EH (cell line): ENCODE data around the gene GALK1.
"Not testable (repeated sequence)": the region's sequence is repeated elsewhere in the genome, so short reads cannot be mapped to it uniquely, and the experiment has no call there.

Source experiments
- DNase-seq: peaks from one replicate; pipeline ENCODE4 v3.0.0-alpha.2; 2015; ENCODE audit warnings: low read depth

GALK1 gene

GRCh38 chr17:75783803-75784472, 18.9 kb upstream of the GALK1 start:
- DNase-seq: no peak

DNA sequence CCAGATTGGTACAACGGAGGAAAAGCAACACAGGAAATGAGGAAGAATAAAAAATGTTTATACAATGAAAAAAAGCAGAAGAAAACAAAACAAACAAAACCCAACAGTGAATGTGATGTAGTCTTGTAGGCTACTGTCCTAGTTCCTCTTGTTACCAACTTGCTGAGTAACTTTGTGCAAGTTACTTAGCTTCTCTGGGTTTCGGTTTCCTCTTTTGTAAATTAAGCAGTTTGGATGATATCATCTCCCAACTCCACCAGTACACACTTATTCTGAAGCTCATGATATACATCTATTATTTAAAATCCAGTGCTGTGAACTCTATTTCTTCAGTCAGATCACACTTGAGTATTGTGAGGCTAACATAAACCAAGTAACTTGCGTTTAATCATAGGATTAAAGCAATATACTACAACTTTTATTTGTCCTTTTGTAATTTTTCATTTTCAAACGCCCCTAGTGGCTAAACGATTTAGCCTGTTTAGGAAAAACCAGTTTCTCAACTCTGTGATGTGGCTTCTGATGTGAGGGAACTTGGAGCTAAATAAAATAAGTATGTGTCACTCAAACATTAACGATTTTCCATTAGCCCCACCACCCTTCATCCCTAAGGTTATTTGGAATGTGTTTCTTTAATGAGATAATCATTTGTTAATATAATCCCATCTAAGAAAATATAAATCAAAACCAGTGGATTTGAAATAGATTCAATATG, 18.2 kb upstream of the GALK1 start:
- DNase-seq: peak; percentile 57

GRCh38 chr17:75779987-75780889, 15.2 kb upstream of the GALK1 start:
- DNase-seq: no peak

GRCh38 chr17:75779250-75779986, 14.4 kb upstream of the GALK1 start:
- peak; percentile 100 for DNase-seq

- no peak for DNase-seq
Observed at GRCh38 chr17:75778861-75779249, 13.9 kb upstream of the GALK1 start.

- not testable (repeated sequence) for DNase-seq
Observed at GRCh38 chr17:75778066-75778860, 13.3 kb upstream of the GALK1 start.

- DNase-seq: peak; percentile 50
Observed at GRCh38 chr17:75777296-75777922, 12.4 kb upstream of the GALK1 start.

- peak; percentile 12 for DNase-seq
Observed at GRCh38 chr17:75776386-75777295, 11.6 kb upstream of the GALK1 start.

GRCh38 chr17:75774991-75775668, 10.1 kb upstream of the GALK1 start:
- DNase-seq: peak; percentile 21

DNA sequence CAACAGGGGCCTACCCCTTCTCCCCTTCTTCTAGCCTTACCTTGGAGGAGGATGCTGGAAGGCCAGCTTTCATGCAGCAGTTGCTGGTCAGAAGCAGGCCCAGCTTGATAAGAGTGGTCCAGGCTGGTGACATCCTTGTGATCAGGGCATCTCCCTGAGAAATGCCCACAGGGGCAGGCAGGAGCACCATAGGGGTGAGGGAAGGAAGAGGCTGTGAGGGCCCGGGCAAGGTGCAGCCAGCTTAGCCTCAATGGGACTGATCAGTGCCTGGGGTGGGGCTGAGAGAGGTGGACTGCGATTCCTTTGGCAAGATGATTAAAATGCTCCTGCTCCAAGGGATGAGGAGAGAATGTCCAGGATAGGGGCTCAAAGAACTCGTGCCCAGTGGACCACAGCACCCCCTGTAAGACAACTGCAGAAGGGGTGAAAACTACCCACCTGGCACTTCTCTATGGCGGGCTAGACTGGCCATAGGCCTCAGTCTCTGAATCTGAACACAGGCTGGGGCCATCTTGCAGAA, 9.5 kb upstream of the GALK1 start:
- no peak for DNase-seq

DNA sequence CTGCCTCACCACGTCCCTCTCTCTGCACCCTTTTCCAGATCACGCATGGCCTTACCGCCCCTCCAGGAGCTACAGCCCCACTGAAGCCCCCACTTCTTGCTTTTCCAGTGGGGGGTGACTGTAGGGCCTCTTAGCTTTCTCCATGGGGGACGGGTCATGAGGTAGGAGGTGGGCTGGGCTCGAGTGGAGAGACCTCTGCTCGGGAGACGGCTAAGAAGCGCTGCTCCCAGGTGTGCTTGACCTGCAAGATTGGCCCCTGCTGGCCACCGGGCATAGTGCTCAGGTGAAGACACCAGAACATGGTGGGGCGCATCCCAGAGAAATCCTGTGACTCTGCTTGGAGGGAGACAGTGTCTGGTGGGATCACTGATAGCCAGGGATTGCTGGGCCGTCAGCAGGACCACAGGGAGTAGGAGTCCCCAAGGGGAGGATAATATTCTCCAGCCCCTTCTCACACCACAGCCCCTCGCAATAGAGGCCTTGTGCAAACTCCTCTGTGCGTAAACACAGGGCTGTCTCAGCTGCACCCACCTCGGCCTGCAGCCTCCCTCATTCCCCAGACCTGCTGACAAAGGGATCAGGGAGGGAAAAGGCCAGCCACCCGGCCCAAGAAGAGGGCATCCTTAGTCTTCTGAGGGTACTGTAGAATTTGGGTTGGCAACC, 8.9 kb upstream of the GALK1 start:
- no peak for DNase-seq

DNA sequence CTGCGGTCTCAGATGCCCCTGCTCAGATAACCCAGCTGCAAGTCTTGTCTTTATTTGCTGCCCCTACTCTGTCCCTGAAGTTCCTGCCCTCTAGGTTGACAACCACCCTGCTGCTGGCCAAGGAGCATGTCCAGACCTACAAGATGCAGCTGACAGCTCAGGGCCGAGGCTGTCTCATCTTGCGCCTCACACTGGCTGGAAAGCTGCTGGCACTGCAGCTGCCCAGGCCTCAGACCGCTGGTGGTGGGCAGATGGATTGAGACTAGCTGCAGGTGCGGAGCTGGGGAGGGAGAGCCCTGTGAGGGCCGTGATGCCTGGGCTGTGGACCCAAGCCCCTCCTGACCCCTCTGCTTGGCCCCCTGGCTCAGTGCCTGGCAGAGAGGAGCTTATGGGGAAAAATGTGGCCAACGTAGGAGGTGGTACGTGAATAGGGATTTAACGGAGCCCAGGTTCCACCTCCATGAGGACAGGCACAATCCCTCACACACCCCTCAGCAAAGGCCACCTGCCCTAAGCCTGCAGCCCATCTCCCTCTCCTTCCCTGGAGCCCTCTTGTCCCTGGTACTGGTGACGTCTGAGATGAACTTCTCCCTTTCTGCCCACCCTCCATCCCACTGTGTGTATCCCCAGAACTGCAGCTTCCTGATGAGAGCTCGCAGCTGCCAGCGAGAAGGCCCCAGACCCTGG, 8.3 kb upstream of the GALK1 start:
- DNase-seq: no peak

DNA sequence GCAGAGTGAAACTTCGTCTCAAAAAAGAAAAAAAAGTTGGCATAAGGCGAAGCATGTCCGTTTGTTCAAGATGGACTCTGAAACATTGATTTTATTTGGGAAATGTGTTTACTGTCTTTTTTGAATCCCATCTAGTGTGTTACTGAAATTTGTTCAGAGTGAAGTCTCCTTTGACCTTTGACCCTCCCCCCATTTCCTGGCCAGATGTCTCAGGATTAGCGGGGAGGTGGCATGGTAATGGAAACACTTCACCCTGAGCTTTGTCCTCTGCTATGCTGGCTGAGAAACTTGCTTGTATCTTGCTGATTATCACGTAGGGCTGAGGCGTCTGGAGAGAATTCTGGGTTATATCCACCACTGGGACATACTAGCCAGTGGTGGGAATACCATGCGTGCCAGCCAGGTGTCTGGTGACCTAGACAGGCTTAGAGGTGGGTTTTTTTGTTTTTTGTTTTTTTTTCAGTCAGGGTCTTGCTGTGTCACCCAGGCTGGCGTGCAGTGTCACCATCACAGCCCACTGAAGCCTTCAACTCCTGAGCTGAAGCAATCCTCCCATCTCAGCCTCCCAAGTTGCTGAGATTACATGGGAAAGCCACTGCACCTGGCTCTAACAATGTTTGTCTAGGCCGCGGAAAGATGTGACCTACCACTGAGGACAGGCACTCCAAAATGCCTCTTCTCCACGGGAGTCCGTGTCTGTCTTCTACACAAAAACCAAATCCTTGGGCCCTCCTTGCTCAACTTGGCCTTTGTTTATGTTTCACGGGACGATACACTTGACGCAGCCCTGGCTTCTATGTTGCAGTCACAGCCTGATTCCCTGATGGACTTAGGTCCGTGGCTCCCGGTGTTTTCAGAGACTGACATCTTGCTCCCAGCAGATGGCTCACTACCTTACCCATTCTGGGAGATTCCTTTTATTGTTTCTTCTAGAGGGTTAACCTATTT, 6.6 kb upstream of the GALK1 start:
- peak; percentile 25 for DNase-seq

DNA sequence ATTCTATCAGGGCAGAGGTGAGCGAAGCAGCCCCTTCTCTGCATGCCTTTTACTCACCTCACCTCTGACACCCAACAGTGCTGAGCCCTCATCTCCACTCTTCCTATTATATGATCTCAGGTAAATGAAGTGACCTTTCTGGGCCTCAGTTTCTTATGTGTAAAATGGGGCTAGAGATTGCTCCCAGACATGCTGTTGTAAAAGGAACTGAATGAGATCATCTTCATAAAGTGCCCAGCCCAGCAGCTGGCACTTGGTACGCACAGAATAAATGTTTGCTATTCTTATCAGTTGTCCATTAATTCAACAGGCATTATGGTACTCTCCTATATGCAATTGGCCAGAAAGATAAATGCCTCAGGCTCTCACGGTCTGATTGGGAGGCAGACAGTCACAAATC, 4.5 kb upstream of the GALK1 start:
- DNase-seq: no peak

- DNase-seq: no peak
Observed at GRCh38 chr17:75767881-75768280, 2.9 kb upstream of the GALK1 start.

- DNase-seq: no peak
Observed at GRCh38 chr17:75765981-75766380, 989 bp upstream of the GALK1 start.

- DNase-seq: no peak
Observed at GRCh38 chr17:75764417-75764710, 628 bp downstream of the GALK1 start.
